Head of caudate nucleus (tissue), 42 donors: ENCODE results near the gene ST3GAL4.
"Not testable (repeated sequence)": the region's sequence is repeated elsewhere in the genome, so short reads cannot be mapped to it uniquely, and the experiment has no call there.

Experiments
- DNase-seq, 42 donors: peaks; one replicate each; pipeline versions ENCODE4 v3.0.0 to v3.0.0-alpha.2; 2020 to 2021; ENCODE audit warnings: mixed read lengths in 7 of 42
- intact Hi-C: fragments of 100-400 bp; cut with DNase I; formaldehyde crosslinking; loops from one replicate; pipeline ENCODE4 v1.15.0; 2022

ST3GAL4 gene

GRCh38 chr11:126374562-126375300 is 19.2 kb downstream of the ST3GAL4 start:
- DNase-seq: peak in 4 of 42 donors; percentile 9 to 33 (median 16)
- intact Hi-C loops: not testable (repeated sequence)

DNA sequence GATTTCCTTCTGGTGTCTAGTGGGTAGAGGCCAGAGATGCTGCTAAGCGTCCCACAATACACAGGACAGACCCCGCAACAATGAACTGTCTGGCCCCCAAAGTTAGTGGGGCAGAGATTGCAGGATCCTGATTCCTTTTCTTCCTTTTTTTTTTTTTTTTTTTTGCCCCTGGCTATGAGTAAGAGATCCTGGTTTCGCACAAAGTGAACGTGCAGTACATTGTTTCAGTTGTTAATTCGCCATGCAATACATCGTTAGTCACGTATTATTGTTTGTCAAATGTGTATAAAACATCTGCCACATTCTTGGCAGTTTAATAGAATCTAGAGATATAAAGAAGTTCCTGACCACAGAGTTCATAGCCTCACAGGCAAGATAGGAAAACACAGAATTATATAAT is 20.2 kb downstream of the ST3GAL4 start:
- intact Hi-C loops: no loop called here

GRCh38 chr11:126378763-126379162 is 23.3 kb downstream of the ST3GAL4 start:
- DNase-seq: no peak
- intact Hi-C loops: no loop called here

More for the DNA sequence above, 20.2 kb downstream of the ST3GAL4 start:
- DNase-seq: peak in 1 of 42 donors; percentile 11

- intact Hi-C loops: no loop called here
- no peak for DNase-seq
Observed at GRCh38 chr11:126380909-126381308, 25.4 kb downstream of the ST3GAL4 start.

DNA sequence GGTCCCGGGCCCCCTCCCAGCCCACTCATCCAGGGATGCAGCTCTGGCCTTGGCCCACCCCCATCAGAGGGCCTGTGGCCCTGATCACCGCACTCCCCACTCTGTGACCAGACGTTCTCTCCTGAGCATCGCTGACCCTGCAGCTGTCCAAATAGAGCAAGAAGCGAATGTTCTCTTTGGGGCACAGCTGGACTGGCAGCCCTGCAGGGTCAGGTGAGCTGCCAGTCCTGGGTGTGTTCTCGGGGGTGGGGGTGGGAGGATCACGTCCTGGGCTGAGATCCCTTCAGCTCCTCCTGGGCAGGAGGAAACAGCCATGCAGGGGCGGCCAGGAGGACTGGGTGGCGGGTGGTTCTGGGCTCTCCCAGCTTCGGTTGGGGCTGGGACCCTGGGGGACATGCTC is 26.5 kb downstream of the ST3GAL4 start:
- intact Hi-C loops, DNase-seq: not testable (repeated sequence)

DNA sequence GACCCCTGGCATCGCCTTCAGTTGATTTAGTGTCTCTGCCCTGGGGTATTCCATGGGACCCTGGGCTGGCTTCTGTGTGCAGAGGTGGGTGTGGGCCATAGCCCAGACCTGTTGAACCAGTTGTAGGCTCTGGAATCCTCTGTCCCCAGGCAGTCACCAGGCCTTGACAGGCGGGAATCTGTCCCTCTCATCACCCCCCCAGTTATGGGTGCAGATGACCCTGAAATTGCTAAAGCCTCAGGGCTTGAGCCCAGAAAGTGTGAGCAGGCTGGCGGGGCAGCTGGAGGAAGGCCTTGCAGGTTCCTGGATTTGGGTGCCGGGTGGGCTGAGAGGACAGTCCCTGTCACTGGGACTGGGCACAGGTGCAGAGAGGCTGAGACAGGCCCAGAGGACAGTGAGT is 27.2 kb downstream of the ST3GAL4 start:
- peak in 1 of 42 donors; percentile 9 for DNase-seq
- intact Hi-C loops: not testable (repeated sequence)

- no peak for DNase-seq
- intact Hi-C loops: no loop called here
Observed at GRCh38 chr11:126383339-126384335, 28.2 kb downstream of the ST3GAL4 start.

- no peak for DNase-seq
- intact Hi-C loops: no loop called here
Observed at GRCh38 chr11:126384449-126385070, 29.1 kb downstream of the ST3GAL4 start.

- intact Hi-C loops: no loop called here
Observed at GRCh38 chr11:126385991-126386728, 30.7 kb downstream of the ST3GAL4 start.

DNA sequence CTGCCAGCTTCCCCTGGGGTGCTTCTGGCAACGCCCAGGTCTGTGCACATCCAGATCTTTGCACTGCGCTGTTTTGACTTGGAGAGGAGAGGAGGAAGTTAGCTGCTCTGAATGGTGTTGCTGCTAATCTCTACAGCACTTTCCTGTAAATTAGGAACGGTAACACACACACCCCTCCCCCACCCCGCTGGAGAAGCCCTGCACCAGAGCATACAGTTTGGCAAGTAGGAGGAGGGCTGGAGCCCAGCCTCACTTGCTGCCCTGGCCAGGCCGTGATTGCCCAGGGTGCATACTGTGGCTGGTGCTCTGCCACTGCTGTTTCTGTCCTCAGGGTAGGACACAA is 31.2 kb downstream of the ST3GAL4 start:
- DNase-seq, intact Hi-C loops: not testable (repeated sequence)

More at GRCh38 chr11:126385991-126386728, 30.7 kb downstream of the ST3GAL4 start:
- DNase-seq: no peak

DNA sequence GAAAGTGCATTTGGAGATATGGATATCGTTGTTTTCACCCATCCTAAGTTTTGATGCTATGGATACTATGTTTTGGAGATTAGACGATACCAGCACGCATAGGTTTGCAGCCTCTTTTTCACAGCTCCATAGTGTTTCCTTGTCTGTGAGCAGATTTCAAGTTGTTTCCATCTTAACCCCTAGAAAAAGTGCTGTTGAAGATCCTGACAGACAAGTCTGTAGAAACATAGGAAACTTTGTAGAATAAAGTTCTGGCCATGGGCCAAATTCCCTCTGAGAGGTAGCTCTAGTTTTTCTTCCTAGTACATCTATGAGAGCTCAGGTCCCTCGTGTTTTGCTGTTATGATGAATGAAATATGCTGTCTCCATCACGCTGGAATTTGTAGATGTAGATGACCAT is 32.4 kb downstream of the ST3GAL4 start:
- intact Hi-C loops: no loop called here
- no peak for DNase-seq

DNA sequence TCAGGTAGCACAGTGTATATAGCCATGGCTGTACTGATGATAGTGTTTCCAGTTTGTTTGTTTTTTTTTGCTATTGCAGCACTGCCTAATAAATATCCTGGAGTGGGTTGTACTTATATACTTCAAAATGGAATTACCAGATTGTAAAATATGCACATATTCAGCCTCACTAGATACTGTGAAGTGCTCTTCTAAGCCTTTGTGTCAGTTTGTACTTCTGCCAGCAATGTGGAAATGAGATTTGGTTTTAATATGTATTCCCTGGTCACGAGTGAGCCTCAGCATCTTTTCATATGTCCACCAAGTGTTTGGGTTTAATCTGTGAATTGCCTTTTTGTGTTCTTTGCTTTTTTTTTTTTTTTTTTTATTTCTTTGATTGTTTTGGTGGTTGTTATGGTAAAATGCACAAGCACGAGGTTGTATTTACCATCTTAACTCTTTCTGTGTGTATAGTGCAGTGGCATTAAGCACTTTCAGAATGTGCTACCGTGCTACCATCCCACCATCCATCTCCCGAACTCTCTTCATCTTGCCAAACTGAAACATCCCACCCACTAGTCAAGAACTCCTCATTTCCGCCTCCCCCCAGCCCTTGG is 34.9 kb downstream of the ST3GAL4 start:
- intact Hi-C loops: no loop called here
- no peak for DNase-seq

DNA sequence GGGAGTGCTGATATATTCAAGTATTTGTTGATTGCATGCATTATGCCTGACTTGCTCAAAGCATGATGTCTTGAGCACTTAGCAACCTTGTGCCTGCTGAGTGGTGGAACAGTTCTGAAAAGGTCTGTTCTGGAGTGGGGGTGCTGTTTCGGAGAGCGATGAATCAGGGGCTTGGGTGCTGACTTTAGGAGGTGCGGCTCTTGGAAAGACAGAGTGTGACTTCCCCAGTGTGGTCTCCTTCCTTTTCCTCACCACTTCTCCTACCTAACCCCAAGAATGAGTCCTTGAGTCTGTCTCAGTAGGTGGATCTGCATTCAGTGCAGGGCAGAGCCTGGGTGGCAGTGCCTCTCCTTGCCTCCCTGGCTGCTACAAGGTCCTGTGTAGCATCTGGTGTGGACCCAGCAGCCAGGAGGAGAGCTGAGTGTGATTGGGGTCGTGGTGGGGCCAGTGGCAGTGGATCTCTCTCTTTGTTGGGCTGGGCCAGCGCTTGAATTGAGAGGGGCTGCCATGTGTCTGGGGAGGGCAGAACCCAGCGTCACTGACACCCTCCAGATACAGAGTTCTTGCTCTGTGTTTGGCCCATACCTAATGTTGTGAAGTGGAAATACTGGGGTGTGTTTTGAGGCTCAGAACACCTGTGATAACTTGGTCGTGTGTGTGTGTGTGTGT is 35.9 kb downstream of the ST3GAL4 start:
- DNase-seq: no peak
- intact Hi-C loops: no loop called here

DNA sequence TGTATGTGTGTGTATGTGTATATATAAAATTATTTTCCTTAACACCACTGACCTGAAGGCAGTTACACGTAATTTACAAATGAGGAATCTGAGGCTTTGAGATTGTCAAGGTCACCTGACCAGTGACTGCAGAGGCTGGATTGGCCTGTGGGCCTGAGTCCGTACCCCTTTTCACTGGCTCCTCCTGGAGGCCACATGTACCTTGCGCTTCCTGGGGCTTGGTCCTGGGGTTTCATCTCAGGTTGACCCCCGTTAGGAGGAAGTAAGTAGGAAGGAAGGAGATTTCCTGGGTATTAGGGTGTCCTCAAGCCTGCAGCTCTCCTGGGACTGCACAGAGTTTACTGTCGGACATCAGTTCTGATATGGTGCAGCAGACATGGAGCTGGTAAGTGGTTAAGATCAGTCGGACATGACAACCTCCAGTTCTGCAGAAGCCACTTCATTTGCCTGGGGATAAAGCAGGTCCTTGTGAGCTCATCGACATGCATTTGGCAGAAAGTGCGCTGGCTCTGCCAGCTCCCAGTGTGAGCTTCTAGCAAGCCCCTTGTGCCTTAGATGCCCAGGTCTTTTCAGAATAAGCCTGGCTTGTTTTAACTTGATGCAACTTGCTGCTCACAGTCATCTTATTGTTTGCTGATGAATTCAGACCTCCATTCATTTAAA is 36.6 kb downstream of the ST3GAL4 start:
- DNase-seq: peak in 34 of 42 donors; percentile 24 to 77 (median 57)
- intact Hi-C loops: no loop called here

DNA sequence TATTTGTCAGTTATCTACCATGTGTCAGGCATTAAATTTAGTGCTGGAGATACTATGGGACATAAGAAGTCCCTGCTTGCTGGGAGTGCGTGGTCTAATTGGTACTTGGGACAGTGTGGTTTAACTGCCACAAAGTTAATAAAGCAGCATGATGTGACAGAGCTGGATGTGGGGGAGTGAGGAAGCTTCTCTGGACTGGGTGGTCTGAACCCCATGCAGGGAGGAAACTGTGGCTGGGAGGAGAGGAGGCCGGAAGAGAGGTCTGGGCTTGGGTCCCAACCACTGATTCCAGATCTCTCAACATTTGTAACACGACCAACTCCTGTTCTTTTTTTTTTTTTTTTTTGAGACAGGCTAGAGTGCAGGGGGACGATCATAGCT is 37.1 kb downstream of the ST3GAL4 start:
- intact Hi-C loops: no loop called here
- DNase-seq: no peak

GRCh38 chr11:126393143-126393542 is 37.7 kb downstream of the ST3GAL4 start:
- DNase-seq: no peak
- intact Hi-C loops: no loop called here

GRCh38 chr11:126394036-126394435 is 38.5 kb downstream of the ST3GAL4 start:
- DNase-seq: no peak
- intact Hi-C loops: no loop called here
